Measurements from ENCODE around the gene PIP5K1B.

- TF ChIP-seq, protein P1, sequence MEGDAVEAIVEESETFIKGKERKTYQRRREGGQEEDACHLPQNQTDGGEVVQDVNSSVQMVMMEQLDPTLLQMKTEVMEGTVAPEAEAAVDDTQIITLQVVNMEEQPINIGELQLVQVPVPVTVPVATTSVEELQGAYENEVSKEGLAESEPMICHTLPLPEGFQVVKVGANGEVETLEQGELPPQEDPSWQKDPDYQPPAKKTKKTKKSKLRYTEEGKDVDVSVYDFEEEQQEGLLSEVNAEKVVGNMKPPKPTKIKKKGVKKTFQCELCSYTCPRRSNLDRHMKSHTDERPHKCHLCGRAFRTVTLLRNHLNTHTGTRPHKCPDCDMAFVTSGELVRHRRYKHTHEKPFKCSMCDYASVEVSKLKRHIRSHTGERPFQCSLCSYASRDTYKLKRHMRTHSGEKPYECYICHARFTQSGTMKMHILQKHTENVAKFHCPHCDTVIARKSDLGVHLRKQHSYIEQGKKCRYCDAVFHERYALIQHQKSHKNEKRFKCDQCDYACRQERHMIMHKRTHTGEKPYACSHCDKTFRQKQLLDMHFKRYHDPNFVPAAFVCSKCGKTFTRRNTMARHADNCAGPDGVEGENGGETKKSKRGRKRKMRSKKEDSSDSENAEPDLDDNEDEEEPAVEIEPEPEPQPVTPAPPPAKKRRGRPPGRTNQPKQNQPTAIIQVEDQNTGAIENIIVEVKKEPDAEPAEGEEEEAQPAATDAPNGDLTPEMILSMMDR (IDR thresholded peaks at IDR 0.05; ENCODE audit: low read depth, low read length, poor library complexity, severe bottlenecking), result no peak
- no peak for TF ChIP-seq EZH2phosphoT487 (IDR thresholded peaks at IDR 0.05; ENCODE audit: borderline replicate concordance, low read length)
Measured at GRCh38 chr9:68974901-68975300, 269.9 kb downstream of the PIP5K1B start.
